PFSK-1 (cell line): Measurements from ENCODE around the gene PARN.

ENCODE experiments used
- FOXP2 ChIP-seq: optimal IDR thresholded peaks from 2 replicates; pipeline ENCODE3; 2011; ENCODE audit warnings: borderline replicate concordance, control low read depth, inconsistent platforms; ENCODE audit not compliant: insufficient read depth; ENCODE audit errors: extremely low read length, extremely low read depth
- POLR2AphosphoS5 ChIP-seq: IDR thresholded peaks from 2 replicates; pipeline ENCODE4 v1.6.1; 2012; ENCODE audit warnings: low read depth, mild to moderate bottlenecking, control low read depth, low read length, moderate library complexity
- REST ChIP-seq, 2 experiments: IDR thresholded peaks; 2 replicates each; pipeline versions ENCODE4 v1.6.1 to v1.8.0; 2011 to 2012; ENCODE audit warnings: low read depth in 2 of 2, low read length in 2 of 2, control low read depth in 1 of 2, inconsistent platforms in 1 of 2, mild to moderate bottlenecking in 1 of 2, moderate library complexity in 1 of 2; ENCODE audit not compliant: insufficient read depth in 1 of 2
- SIN3A ChIP-seq: IDR thresholded peaks from 2 replicates; pipeline ENCODE4 v1.6.1; 2012; ENCODE audit warnings: mild to moderate bottlenecking, low read length, moderate library complexity, borderline replicate concordance; ENCODE audit not compliant: insufficient read depth
- TAF1 ChIP-seq: IDR thresholded peaks from 2 replicates; pipeline ENCODE4 v1.6.1; 2012; ENCODE audit warnings: low read length, control low read depth, borderline replicate concordance; ENCODE audit not compliant: insufficient read depth

The PARN gene

DNA sequence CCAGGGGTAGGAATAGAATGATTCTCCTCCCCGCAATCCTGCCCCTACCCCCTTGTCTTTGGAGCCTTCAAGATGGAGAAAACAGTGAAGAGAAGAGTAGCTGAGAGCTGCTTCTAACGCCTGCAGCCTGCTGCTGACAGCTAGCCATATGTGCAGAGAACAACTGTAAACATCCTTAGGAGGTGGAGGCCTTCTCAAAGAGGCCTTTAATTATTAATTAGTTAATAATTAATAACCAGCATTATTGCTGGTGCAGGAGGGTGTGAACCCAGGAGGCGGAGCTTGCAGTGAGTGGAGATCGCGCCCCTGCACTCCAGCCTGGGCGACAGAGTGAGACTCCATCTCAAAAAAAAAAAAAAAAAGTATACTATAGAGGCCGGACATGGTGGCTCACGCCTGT, 11.1 kb upstream of the PARN start:
- TF ChIP-seq TAF1 (no peak), SIN3A (no peak), POLR2AphosphoS5 (no peak), REST (IDR thresholded peaks at IDR 0.05; ENCODE audit: insufficient read depth in 1 of 2, low read depth in 2 of 2, low read length in 2 of 2) (no peak), FOXP2 (no peak)

GRCh38 chr16:14640538-14640937, 10.5 kb upstream of the PARN start:
- no peak for TF ChIP-seq REST (IDR thresholded peaks at IDR 0.05; ENCODE audit: insufficient read depth in 1 of 2, low read depth in 2 of 2, low read length in 2 of 2)
- TF ChIP-seq POLR2AphosphoS5, result no peak
- no peak for TF ChIP-seq SIN3A
- TF ChIP-seq TAF1, result no peak
- no peak for TF ChIP-seq FOXP2

GRCh38 chr16:14635395-14636165, 5.5 kb upstream of the PARN start:
- no peak for TF ChIP-seq SIN3A
- no peak for TF ChIP-seq FOXP2
- TF ChIP-seq REST (IDR thresholded peaks at IDR 0.05; ENCODE audit: insufficient read depth in 1 of 2, low read depth in 2 of 2, low read length in 2 of 2), result no peak
- no peak for TF ChIP-seq POLR2AphosphoS5
- TF ChIP-seq TAF1, result no peak

GRCh38 chr16:14634389-14634725, 4.3 kb upstream of the PARN start:
- TF ChIP-seq FOXP2 (no peak), REST (IDR thresholded peaks at IDR 0.05; ENCODE audit: insufficient read depth in 1 of 2, low read depth in 2 of 2, low read length in 2 of 2) (no peak), TAF1 (no peak), SIN3A (no peak), POLR2AphosphoS5 (no peak)
